AG20443 (cell line): ENCODE measurements around the gene PHPT1.
A peak's percentile ranks its signal among the peaks of the same experiment; 100 is the strongest.
"Not testable (repeated sequence)": the region's sequence is repeated elsewhere in the genome, so short reads cannot be mapped to it uniquely, and the experiment has no call there.

ENCODE experiments used
- DNase-seq: peaks from one replicate; pipeline ENCODE4 v3.0.0; 2012; ENCODE audit warnings: low spot score, mixed read lengths

The PHPT1 gene

GRCh38 chr9:136849038-136849959 is at the start of gene PHPT1:
PHPT1 (plus strand) TSS chr9:136849409; CDS start chr9:136849431, 22 bp downstream.
- DNase-seq = peak; percentile 99

- peak; percentile 65 for DNase-seq
Observed at GRCh38 chr9:136799854-136800657, 49.2 kb upstream of the PHPT1 start.

GRCh38 chr9:136802321-136802720 is 46.9 kb upstream of the PHPT1 start:
- no peak for DNase-seq

GRCh38 chr9:136803009-136803550 is 46.1 kb upstream of the PHPT1 start:
- not testable (repeated sequence) for DNase-seq

- no peak for DNase-seq
Observed at GRCh38 chr9:136803551-136804508, 45.4 kb upstream of the PHPT1 start.

GRCh38 chr9:136804509-136805206 is 44.6 kb upstream of the PHPT1 start:
- no peak for DNase-seq

GRCh38 chr9:136805207-136805740 is 43.9 kb upstream of the PHPT1 start:
- no peak for DNase-seq

- DNase-seq = no peak
Observed at GRCh38 chr9:136806067-136806466, 43.1 kb upstream of the PHPT1 start.

GRCh38 chr9:136806631-136807201 is 42.5 kb upstream of the PHPT1 start:
- no peak for DNase-seq

GRCh38 chr9:136807281-136808074 is 41.7 kb upstream of the PHPT1 start, which contains the start of gene RABL6:
RABL6 (plus strand) TSS chr9:136807948; CDS start chr9:136808197, 249 bp downstream.
- DNase-seq = peak; percentile 99

- peak; percentile 37 for DNase-seq
Observed at GRCh38 chr9:136808075-136808805, 41.0 kb upstream of the PHPT1 start.

GRCh38 chr9:136808806-136809158 is 40.4 kb upstream of the PHPT1 start:
- peak; percentile 50 for DNase-seq

- DNase-seq = no peak
Observed at GRCh38 chr9:136814725-136815421, 34.3 kb upstream of the PHPT1 start.

GRCh38 chr9:136815422-136815782 is 33.8 kb upstream of the PHPT1 start:
- no peak for DNase-seq

GRCh38 chr9:136820971-136821825 is 28.0 kb upstream of the PHPT1 start:
- peak; percentile 40 for DNase-seq

GRCh38 chr9:136821826-136822544 is 27.2 kb upstream of the PHPT1 start:
- no peak for DNase-seq
